ENCODE measurements around the gene INPP4A. TPM values are rescaled to one million over a fixed set of nuclear protein-coding genes. Genes with fewer than 3 reads are reported as not detected.

The INPP4A gene
- total and polyA plus RNA-seq, 10 of the 15 experiments (the other 5 are each of a cell fraction or from before 2014, with no cell fraction given): 4.7 to 62.3 (median 36.9) TPM

DNA sequence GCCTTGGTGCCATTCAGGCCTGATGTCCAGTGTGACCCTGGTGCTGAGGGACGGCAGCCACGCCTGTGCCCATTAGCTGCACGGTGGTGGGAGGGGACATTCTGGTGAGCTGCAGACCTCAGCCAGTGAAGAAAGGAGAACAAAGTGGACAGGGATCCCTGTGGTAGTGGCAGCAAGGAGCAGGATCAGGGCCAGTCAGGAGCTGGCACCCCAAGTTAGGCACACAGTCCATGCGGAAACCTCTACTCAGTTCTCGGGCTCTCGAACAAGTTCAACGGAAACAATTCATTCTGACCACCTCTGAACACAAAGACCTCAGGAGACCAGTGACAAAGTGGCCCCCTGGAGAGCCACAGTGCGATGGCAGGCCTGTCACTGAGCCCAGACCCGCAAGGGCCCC is 133.6 kb downstream of the INPP4A start:
- Histone ChIP-seq H3K9ac (ENCODE audit: control insufficient read depth, insufficient read depth, low read length) (no peak overlapping the region), H3K4me3 (no peak overlapping the region), H3K9me3 (replicated peaks; ENCODE audit: control insufficient read depth, insufficient read depth, low read length) (no peaks in the 10 kb centered on the region), H4K20me1 (ENCODE audit: control insufficient read depth, insufficient read depth) (no peaks in the 10 kb centered on the region), H2AFZ (ENCODE audit: control insufficient read depth, low read depth, low read length) (no peak overlapping the region), H3K27ac (ENCODE audit: control insufficient read depth, insufficient read depth) (no peak overlapping the region), H3K79me2 (ENCODE audit: control insufficient read depth, insufficient read depth, low read length) (no peaks in the 10 kb centered on the region), H3K4me2 (ENCODE audit: control insufficient read depth, insufficient read depth) (no peak overlapping the region), H3K27me3 (replicated peaks in 1 of 2; ENCODE audit: control insufficient read depth in 2 of 2, insufficient read depth in 2 of 2, low read length in 1 of 2) (no peaks in the 10 kb centered on the region), H3K36me3 (ENCODE audit: control insufficient read depth in 2 of 2, insufficient read depth in 2 of 2, low read length in 1 of 2) (peaks cover 30 to 37% of the 10 kb centered on the region in 2 experiments), H3K4me1 (ENCODE audit: control insufficient read depth, insufficient read depth, low read length) (peaks cover 8% of the 10 kb centered on the region; the same call in 1 of the 2 replicates)
- SMC1A ChIA-PET (ENCODE audit: uncharacterized antibody, unreplicated experiment): no interaction called here
- FAIRE-seq (no peak), ATAC-seq (no peak), DNase-seq (ENCODE audit: low read depth, low spot score) (no peak)
- in situ Hi-C loops (cut with MboI) (no loop called here), intact Hi-C loops (cut with micrococcal nuclease; ENCODE audit: unreplicated experiment) (no loop called here)
- POLR2A ChIA-PET: no interaction called here
- CTCF ChIA-PET: interaction anchor here (1.7 kb wide), 1 partner anchor 9 kb away, joined by 6 read pairs; no protein-coding TSS in a partner anchor
- WGBS (ENCODE audit: insufficient coverage, insufficient replicate concordance, low lambda C conversion rate, missing lambda C conversion rate): 100% methylated on average over 9 of the region's 9 CpGs
- TF ChIP-seq ZBED1 (IDR thresholded peaks at IDR 0.05; ENCODE audit: borderline replicate concordance): no peak
- no peak for TF ChIP-seq RCOR1 (conservative IDR thresholded peaks at IDR 0.05; ENCODE audit: low read depth, low read length)
- TF ChIP-seq, protein P1, sequence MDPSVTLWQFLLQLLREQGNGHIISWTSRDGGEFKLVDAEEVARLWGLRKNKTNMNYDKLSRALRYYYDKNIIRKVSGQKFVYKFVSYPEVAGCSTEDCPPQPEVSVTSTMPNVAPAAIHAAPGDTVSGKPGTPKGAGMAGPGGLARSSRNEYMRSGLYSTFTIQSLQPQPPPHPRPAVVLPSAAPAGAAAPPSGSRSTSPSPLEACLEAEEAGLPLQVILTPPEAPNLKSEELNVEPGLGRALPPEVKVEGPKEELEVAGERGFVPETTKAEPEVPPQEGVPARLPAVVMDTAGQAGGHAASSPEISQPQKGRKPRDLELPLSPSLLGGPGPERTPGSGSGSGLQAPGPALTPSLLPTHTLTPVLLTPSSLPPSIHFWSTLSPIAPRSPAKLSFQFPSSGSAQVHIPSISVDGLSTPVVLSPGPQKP (IDR thresholded peaks at IDR 0.05; ENCODE audit: low read depth, low read length): no peak
- TF ChIP-seq CBX5 (IDR thresholded peaks at IDR 0.05; ENCODE audit: low read depth): no peak
- TF ChIP-seq TCF7 (IDR thresholded peaks at IDR 0.05; ENCODE audit: borderline replicate concordance): no peak
- TF ChIP-seq HDAC2 (IDR thresholded peaks at IDR 0.05): no peak
- TF ChIP-seq, protein P2, sequence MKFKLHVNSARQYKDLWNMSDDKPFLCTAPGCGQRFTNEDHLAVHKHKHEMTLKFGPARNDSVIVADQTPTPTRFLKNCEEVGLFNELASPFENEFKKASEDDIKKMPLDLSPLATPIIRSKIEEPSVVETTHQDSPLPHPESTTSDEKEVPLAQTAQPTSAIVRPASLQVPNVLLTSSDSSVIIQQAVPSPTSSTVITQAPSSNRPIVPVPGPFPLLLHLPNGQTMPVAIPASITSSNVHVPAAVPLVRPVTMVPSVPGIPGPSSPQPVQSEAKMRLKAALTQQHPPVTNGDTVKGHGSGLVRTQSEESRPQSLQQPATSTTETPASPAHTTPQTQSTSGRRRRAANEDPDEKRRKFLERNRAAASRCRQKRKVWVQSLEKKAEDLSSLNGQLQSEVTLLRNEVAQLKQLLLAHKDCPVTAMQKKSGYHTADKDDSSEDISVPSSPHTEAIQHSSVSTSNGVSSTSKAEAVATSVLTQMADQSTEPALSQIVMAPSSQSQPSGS (IDR thresholded peaks at IDR 0.05; ENCODE audit: low read length): no peak
- TF ChIP-seq TCF3 (IDR thresholded peaks at IDR 0.05; ENCODE audit: borderline replicate concordance, insufficient read depth, low read depth, low read length): no peak
- TF ChIP-seq BMI1 (IDR thresholded peaks at IDR 0.05; ENCODE audit: borderline replicate concordance): no peak
- no peak for TF ChIP-seq EZH2 (IDR thresholded peaks at IDR 0.05; ENCODE audit: borderline replicate concordance, control insufficient read depth, low read depth, low read length)
- no peak for TF ChIP-seq MTA2 (IDR thresholded peaks at IDR 0.05; ENCODE audit: low read depth)
- TF ChIP-seq SMAD1 (IDR thresholded peaks at IDR 0.05; ENCODE audit: low read depth, partially characterized antibody): no peak
- TF ChIP-seq JUNB (IDR thresholded peaks at IDR 0.05): no peak
- BruUV-seq (replicated peaks): TSS peak; percentile 3
- RAD21 ChIA-PET (ENCODE audit: unreplicated experiment): no interaction called here

All from GM12878 (cell line).